ENCODE data around the gene SLCO3A1. TPM values are rescaled to one million over a fixed set of nuclear protein-coding genes. Genes with fewer than 3 reads are reported as not detected.

The SLCO3A1 gene
- total RNA-seq, 2 donors from 2014 or later, result 7.2 to 11.4 TPM

GRCh38 chr15:91983729-91984340 lies 130.3 kb downstream of the SLCO3A1 start:
- Histone ChIP-seq H3K9me3 (ENCODE audit: control insufficient read depth, low read length) (no peaks in the 10 kb centered on the region), H3K27me3 (ENCODE audit: control insufficient read depth, insufficient read depth, low read length, poor library complexity, severe bottlenecking) (no peaks in the 10 kb centered on the region), H3K27ac (ENCODE audit: low read depth, low read length) (no peak overlapping the region), H3K4me1 (ENCODE audit: control insufficient read depth, insufficient read depth, low read length) (no peaks in the 10 kb centered on the region), H3K9ac (ENCODE audit: extremely low read depth, low read length, poor library complexity, severe bottlenecking) (no peak overlapping the region), H3K36me3 (ENCODE audit: control insufficient read depth, insufficient read depth, low read length) (no peaks in the 10 kb centered on the region), H3K4me3 (ENCODE audit: low read length) (no peak overlapping the region)
- TF ChIP-seq, protein P1, sequence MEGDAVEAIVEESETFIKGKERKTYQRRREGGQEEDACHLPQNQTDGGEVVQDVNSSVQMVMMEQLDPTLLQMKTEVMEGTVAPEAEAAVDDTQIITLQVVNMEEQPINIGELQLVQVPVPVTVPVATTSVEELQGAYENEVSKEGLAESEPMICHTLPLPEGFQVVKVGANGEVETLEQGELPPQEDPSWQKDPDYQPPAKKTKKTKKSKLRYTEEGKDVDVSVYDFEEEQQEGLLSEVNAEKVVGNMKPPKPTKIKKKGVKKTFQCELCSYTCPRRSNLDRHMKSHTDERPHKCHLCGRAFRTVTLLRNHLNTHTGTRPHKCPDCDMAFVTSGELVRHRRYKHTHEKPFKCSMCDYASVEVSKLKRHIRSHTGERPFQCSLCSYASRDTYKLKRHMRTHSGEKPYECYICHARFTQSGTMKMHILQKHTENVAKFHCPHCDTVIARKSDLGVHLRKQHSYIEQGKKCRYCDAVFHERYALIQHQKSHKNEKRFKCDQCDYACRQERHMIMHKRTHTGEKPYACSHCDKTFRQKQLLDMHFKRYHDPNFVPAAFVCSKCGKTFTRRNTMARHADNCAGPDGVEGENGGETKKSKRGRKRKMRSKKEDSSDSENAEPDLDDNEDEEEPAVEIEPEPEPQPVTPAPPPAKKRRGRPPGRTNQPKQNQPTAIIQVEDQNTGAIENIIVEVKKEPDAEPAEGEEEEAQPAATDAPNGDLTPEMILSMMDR (conservative IDR thresholded peaks at IDR 0.05), result no peak
- no peak for DNase-seq
- no peak overlapping the region for H3K27ac Mint-ChIP-seq
- WGBS, 2 experiments (ENCODE audit: insufficient coverage in 1 of 2, insufficient read length in 1 of 2), result 88 to 94% methylated on average over 4 to 7 of the region's 7 CpGs
- no peaks in the 10 kb centered on the region for H3K27me3 Mint-ChIP-seq (ENCODE audit: insufficient read depth)
- no peaks in the 10 kb centered on the region for H3K36me3 Mint-ChIP-seq (ENCODE audit: low read depth)
- H3K9me3 Mint-ChIP-seq, result no peaks in the 10 kb centered on the region
- no peaks in the 10 kb centered on the region for H3K4me1 Mint-ChIP-seq
- H3K4me3 Mint-ChIP-seq, result no peak overlapping the region

DNA sequence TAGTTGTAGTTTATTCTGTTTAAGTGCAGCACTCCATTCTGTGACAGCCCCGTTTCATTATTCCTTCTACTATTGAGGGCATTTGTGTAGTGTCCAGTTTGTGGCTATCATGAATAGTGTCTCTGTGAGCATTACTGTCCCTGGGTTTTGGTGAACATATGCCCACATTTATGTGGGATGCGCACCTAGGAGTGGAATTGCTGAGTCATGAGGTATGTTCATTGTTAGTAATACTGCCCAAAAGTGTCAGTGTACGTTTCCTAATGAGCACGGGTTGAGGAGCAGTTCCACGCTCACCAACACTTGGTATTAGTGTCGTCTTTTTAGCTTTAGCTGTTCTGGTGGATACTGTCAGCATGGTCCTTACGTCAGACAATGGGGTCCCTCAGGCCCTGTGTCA lies 131.8 kb downstream of the SLCO3A1 start:
- no peaks in the 10 kb centered on the region for H3K4me1 ChIP-seq (ENCODE audit: control insufficient read depth, insufficient read depth, low read length)
- TF ChIP-seq, protein P1 (conservative IDR thresholded peaks at IDR 0.05), result no peak
- no peaks in the 10 kb centered on the region for H3K9me3 Mint-ChIP-seq
- no peaks in the 10 kb centered on the region for H3K36me3 Mint-ChIP-seq (ENCODE audit: low read depth)
- H3K9ac ChIP-seq (ENCODE audit: extremely low read depth, low read length, poor library complexity, severe bottlenecking), result no peak overlapping the region
- no peak overlapping the region for H3K27ac ChIP-seq (ENCODE audit: low read depth, low read length)
- H3K27me3 ChIP-seq (ENCODE audit: control insufficient read depth, insufficient read depth, low read length, poor library complexity, severe bottlenecking), result no peaks in the 10 kb centered on the region
- H3K27ac Mint-ChIP-seq, result no peak overlapping the region
- no peaks in the 10 kb centered on the region for H3K9me3 ChIP-seq (ENCODE audit: control insufficient read depth, low read length)
- H3K36me3 ChIP-seq (ENCODE audit: control insufficient read depth, insufficient read depth, low read length), result no peaks in the 10 kb centered on the region
- no peak for DNase-seq
- no peaks in the 10 kb centered on the region for H3K27me3 Mint-ChIP-seq (ENCODE audit: insufficient read depth)
- 95% methylated on average over 6 to 7 of the region's 7 CpGs for WGBS, 2 experiments (ENCODE audit: insufficient coverage in 1 of 2, insufficient read length in 1 of 2)
- no peaks in the 10 kb centered on the region for H3K4me1 Mint-ChIP-seq
- H3K4me3 ChIP-seq (ENCODE audit: low read length), result no peak overlapping the region
- H3K4me3 Mint-ChIP-seq, result no peak overlapping the region

GRCh38 chr15:91988071-91988470 lies 134.6 kb downstream of the SLCO3A1 start:
- TF ChIP-seq, protein P1 (conservative IDR thresholded peaks at IDR 0.05), result no peak
- H3K9me3 Mint-ChIP-seq, result no peaks in the 10 kb centered on the region

More at GRCh38 chr15:91988071-91988470, 134.6 kb downstream of the SLCO3A1 start:
- Mint-ChIP-seq H3K4me3 (no peak overlapping the region), H3K27ac (no peak overlapping the region), H3K4me1 (no peaks in the 10 kb centered on the region), H3K36me3 (ENCODE audit: low read depth) (no peaks in the 10 kb centered on the region), H3K27me3 (ENCODE audit: insufficient read depth) (peaks cover 1% of the 10 kb centered on the region)
- DNase-seq, result no peak
- Histone ChIP-seq H3K4me3 (ENCODE audit: low read length) (no peak overlapping the region), H3K9ac (ENCODE audit: extremely low read depth, low read length, poor library complexity, severe bottlenecking) (no peak overlapping the region), H3K27me3 (ENCODE audit: control insufficient read depth, insufficient read depth, low read length, poor library complexity, severe bottlenecking) (no peaks in the 10 kb centered on the region), H3K9me3 (ENCODE audit: control insufficient read depth, low read length) (no peaks in the 10 kb centered on the region), H3K27ac (ENCODE audit: low read depth, low read length) (no peak overlapping the region), H3K36me3 (ENCODE audit: control insufficient read depth, insufficient read depth, low read length) (no peaks in the 10 kb centered on the region), H3K4me1 (ENCODE audit: control insufficient read depth, insufficient read depth, low read length) (no peaks in the 10 kb centered on the region)
- WGBS, 2 experiments (ENCODE audit: insufficient coverage in 1 of 2, insufficient read length in 1 of 2), result 93 to 94% methylated on average over 9 to 10 of the region's 11 CpGs

Measured in endodermal cell (in vitro differentiated cells).